Parathyroid adenoma (tissue), 2 donors: ENCODE data around the gene ROBO4.

Experiments
- H2AFZ ChIP-seq: fragments of 300-600 bp; sonication (generic); one replicate; pipeline ENCODE4 v1.7.0; 2017; ENCODE audit warnings: antibody characterized with exemption, mild to moderate bottlenecking
- H3K27ac ChIP-seq: fragments of 300-600 bp; sonication (generic); one replicate; pipeline ENCODE4 v1.7.0; 2017
- H3K27me3 ChIP-seq: fragments of 300-600 bp; sonication (generic); one replicate; pipeline ENCODE4 v1.7.0; 2017; ENCODE audit warnings: low read length; ENCODE audit not compliant: control insufficient read depth, insufficient read depth
- H3K36me3 ChIP-seq: fragments of 300-600 bp; sonication (generic); one replicate; pipeline ENCODE4 v1.7.0; 2017; ENCODE audit warnings: low read length; ENCODE audit not compliant: control insufficient read depth, insufficient read depth
- H3K4me1 ChIP-seq: fragments of 300-600 bp; sonication (generic); one replicate; pipeline ENCODE4 v1.7.0; 2017; ENCODE audit warnings: control low read depth
- H3K4me2 ChIP-seq: fragments of 300-600 bp; sonication (generic); one replicate; pipeline ENCODE4 v1.7.0; 2017; ENCODE audit warnings: low read length
- H3K4me3 ChIP-seq: fragments of 300-600 bp; sonication (generic); one replicate; pipeline ENCODE4 v1.7.0; 2017; ENCODE audit warnings: low read depth, low read length
- H3K79me2 ChIP-seq: fragments of 300-600 bp; sonication (generic); one replicate; pipeline ENCODE4 v1.7.0; 2017; ENCODE audit warnings: control low read depth
- H3K9ac ChIP-seq: fragments of 300-600 bp; sonication (generic); one replicate; pipeline ENCODE4 v1.7.0; 2017; ENCODE audit warnings: mild to moderate bottlenecking
- H3K9me3 ChIP-seq: fragments of 300-600 bp; sonication (generic); one replicate; pipeline ENCODE4 v1.7.0; 2017; ENCODE audit warnings: low read length; ENCODE audit not compliant: control insufficient read depth
- TF ChIP-seq, protein P1 (sequence below): fragments of 300-600 bp; sonication (generic); IDR thresholded peaks from one replicate; pipeline ENCODE4 v1.7.0; 2017; ENCODE audit warnings: antibody characterized with exemption, mild to moderate bottlenecking
- donor health status: primary hyperparathyroidism.

The ROBO4 gene

GRCh38 chr11:124837491-124837856, 60.2 kb downstream of the ROBO4 start:
- Histone ChIP-seq H3K4me1 (no peaks in the 10 kb centered on the region), H3K27me3 (no peaks in the 10 kb centered on the region), H3K27ac (no peak overlapping the region), H2AFZ (no peak overlapping the region), H3K36me3 (no peaks in the 10 kb centered on the region), H3K9me3 (no peaks in the 10 kb centered on the region), H3K4me3 (no peak overlapping the region), H3K4me2 (no peak overlapping the region), H3K9ac (no peak overlapping the region), H3K79me2 (no peaks in the 10 kb centered on the region)
- TF ChIP-seq, protein P1, sequence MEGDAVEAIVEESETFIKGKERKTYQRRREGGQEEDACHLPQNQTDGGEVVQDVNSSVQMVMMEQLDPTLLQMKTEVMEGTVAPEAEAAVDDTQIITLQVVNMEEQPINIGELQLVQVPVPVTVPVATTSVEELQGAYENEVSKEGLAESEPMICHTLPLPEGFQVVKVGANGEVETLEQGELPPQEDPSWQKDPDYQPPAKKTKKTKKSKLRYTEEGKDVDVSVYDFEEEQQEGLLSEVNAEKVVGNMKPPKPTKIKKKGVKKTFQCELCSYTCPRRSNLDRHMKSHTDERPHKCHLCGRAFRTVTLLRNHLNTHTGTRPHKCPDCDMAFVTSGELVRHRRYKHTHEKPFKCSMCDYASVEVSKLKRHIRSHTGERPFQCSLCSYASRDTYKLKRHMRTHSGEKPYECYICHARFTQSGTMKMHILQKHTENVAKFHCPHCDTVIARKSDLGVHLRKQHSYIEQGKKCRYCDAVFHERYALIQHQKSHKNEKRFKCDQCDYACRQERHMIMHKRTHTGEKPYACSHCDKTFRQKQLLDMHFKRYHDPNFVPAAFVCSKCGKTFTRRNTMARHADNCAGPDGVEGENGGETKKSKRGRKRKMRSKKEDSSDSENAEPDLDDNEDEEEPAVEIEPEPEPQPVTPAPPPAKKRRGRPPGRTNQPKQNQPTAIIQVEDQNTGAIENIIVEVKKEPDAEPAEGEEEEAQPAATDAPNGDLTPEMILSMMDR = no peak

DNA sequence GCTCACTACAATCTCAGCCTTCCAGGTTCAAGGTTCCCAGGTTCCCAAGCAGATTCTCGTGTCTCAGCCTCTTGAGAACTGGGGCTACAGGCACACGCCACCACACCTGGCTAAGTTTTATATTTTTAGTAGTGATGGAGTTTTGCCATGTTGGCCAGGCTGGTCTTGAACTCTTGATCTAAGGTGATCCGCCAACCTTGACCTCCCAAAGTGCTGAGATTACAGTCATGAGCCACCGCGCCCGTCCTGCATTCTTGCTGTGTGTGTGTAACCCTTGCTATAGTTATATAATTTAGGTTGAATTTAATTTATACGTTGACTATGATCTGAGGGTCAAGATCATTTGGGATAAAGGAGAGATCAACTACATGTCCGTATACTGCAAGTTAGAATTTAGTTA, 61.7 kb downstream of the ROBO4 start:
- TF ChIP-seq, protein P1 = no peak
- Histone ChIP-seq H3K4me3 (no peak overlapping the region), H3K9ac (no peak overlapping the region), H3K4me1 (no peaks in the 10 kb centered on the region), H3K27ac (no peak overlapping the region), H3K79me2 (no peaks in the 10 kb centered on the region), H2AFZ (no peak overlapping the region), H3K27me3 (no peaks in the 10 kb centered on the region), H3K36me3 (no peaks in the 10 kb centered on the region), H3K4me2 (peak overlapping the region; percentile 31), H3K9me3 (no peaks in the 10 kb centered on the region)

GRCh38 chr11:124834526-124835180, 63.0 kb downstream of the ROBO4 start:
- no peaks in the 10 kb centered on the region for H3K4me1 ChIP-seq
- H3K79me2 ChIP-seq = no peaks in the 10 kb centered on the region
- no peak overlapping the region for H3K4me2 ChIP-seq
- H3K9me3 ChIP-seq = no peaks in the 10 kb centered on the region
- no peak overlapping the region for H3K27ac ChIP-seq
- H2AFZ ChIP-seq = no peak overlapping the region
- TF ChIP-seq, protein P1 = no peak
- H3K27me3 ChIP-seq = no peaks in the 10 kb centered on the region
- no peaks in the 10 kb centered on the region for H3K36me3 ChIP-seq
- H3K4me3 ChIP-seq = no peak overlapping the region
- H3K9ac ChIP-seq = no peak overlapping the region
